GM11168 (cell line): ENCODE measurements around the gene RS1.

Source experiments
- in situ Hi-C: fragments of 300-500 bp; cut with MboI; formaldehyde crosslinking; loops from one replicate; pipeline ENCODE4 v1.12.0; 2022; ENCODE audit warnings: low sequenced_read_pairs; ENCODE audit not compliant: unreplicated experiment

RS1 gene

GRCh38 chrX:18613930-18614639 is 57.8 kb downstream of the RS1 start:
- in situ Hi-C loops: no loop called here

GRCh38 chrX:18607966-18608365 is 63.9 kb downstream of the RS1 start:
- in situ Hi-C loops: no loop called here

GRCh38 chrX:18598413-18598812 is 73.5 kb downstream of the RS1 start:
- in situ Hi-C loops: no loop called here

- in situ Hi-C loops: no loop called here
These were observed 75.8 kb downstream of the RS1 start for GRCh38 chrX:18596096-18596495.

DNA sequence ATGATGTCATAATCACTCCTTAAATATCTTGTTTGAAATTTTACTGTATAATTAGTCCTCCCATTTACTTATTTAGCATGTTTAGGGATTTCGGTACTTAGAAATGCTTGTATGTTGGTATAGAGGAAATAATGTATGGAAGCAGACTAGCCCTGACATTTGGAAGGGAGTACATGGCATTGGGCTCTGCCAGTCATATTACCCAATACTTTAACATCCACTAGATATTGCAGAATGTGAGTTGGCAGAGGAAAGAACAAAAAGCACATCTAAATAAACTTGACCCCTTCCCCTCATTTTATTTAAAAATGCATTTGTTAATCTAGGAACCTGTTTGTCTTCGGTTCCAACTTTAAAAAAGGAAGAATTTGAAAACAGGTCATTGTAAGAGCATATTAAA is 77.8 kb downstream of the RS1 start:
- in situ Hi-C loops: no loop called here

GRCh38 chrX:18591834-18592233 is 80.1 kb downstream of the RS1 start:
- in situ Hi-C loops: no loop called here
